ENCODE measurements around the gene CDCA4.
A peak's percentile ranks its signal among the peaks of the same experiment; 100 is the strongest.

CDCA4 gene

GRCh38 chr14:104979758-104980610 lies 40.9 kb downstream of the CDCA4 start:
- WGBS (ENCODE audit: extremely low coverage, insufficient coverage, low lambda C conversion rate), result no CpG with 5 or more reads among the region's 19 CpGs

GRCh38 chr14:104978746-104979691 lies 41.9 kb downstream of the CDCA4 start:
- Histone ChIP-seq H3K36me3 (ENCODE audit: control insufficient read depth, insufficient read depth, low read length) (no peaks in the 10 kb centered on the region), H3K27ac (ENCODE audit: low read depth, low read length) (no peak overlapping the region), H3K4ac (ENCODE audit: low read depth, low read length) (no peak overlapping the region), H3K18ac (ENCODE audit: low read length) (no peak overlapping the region), H2AK5ac (ENCODE audit: low read length) (no peak overlapping the region), H3K4me3 (ENCODE audit: low read length) (no peak overlapping the region), H2BK5ac (ENCODE audit: low read length) (no peak overlapping the region), H3K4me2 (ENCODE audit: low read length) (peak overlapping the region; percentile 70), H3K9ac (ENCODE audit: low read length) (no peak overlapping the region), H3K56ac (ENCODE audit: low read length) (no peak overlapping the region), H3K79me1 (ENCODE audit: low read length) (no peaks in the 10 kb centered on the region), H3K79me2 (ENCODE audit: control insufficient read depth, insufficient read depth, low read length) (no peaks in the 10 kb centered on the region), H3K27me3 (ENCODE audit: insufficient read depth, low read length, poor library complexity) (no peaks in the 10 kb centered on the region), H2BK15ac (replicated peaks; ENCODE audit: low read depth) (no peak overlapping the region), H4K5ac (ENCODE audit: low read length) (no peak overlapping the region), H2BK120ac (ENCODE audit: low read depth, low read length) (no peak overlapping the region), H4K8ac (ENCODE audit: low read depth, low read length) (no peak overlapping the region), H3K4me1 (ENCODE audit: control insufficient read depth, low read depth, low read length) (no peaks in the 10 kb centered on the region), H3K23ac (ENCODE audit: low read length) (no peak overlapping the region)
- DNase-seq, result no peak
- no CpG with 5 or more reads among the region's 32 CpGs for WGBS (ENCODE audit: extremely low coverage, insufficient coverage, low lambda C conversion rate)

More at GRCh38 chr14:104979758-104980610, 40.9 kb downstream of the CDCA4 start:
- H4K8ac ChIP-seq (ENCODE audit: low read depth, low read length), result no peak overlapping the region
- no peak overlapping the region for H3K4me3 ChIP-seq (ENCODE audit: low read length)
- DNase-seq, result no peak
- H3K4me2 ChIP-seq (ENCODE audit: low read length), result no peak overlapping the region
- H3K56ac ChIP-seq (ENCODE audit: low read length), result no peak overlapping the region
- no peak overlapping the region for H3K27ac ChIP-seq (ENCODE audit: low read depth, low read length)
- H2BK5ac ChIP-seq (ENCODE audit: low read length), result no peak overlapping the region
- no peak overlapping the region for H4K5ac ChIP-seq (ENCODE audit: low read length)
- no peak overlapping the region for H2BK120ac ChIP-seq (ENCODE audit: low read depth, low read length)
- no peak overlapping the region for H3K18ac ChIP-seq (ENCODE audit: low read length)
- H2AK5ac ChIP-seq (ENCODE audit: low read length), result no peak overlapping the region
- no peak overlapping the region for H2BK15ac ChIP-seq (replicated peaks; ENCODE audit: low read depth)
- H3K79me1 ChIP-seq (ENCODE audit: low read length), result no peaks in the 10 kb centered on the region
- no peak overlapping the region for H3K23ac ChIP-seq (ENCODE audit: low read length)
- no peaks in the 10 kb centered on the region for H3K36me3 ChIP-seq (ENCODE audit: control insufficient read depth, insufficient read depth, low read length)
- H3K79me2 ChIP-seq (ENCODE audit: control insufficient read depth, insufficient read depth, low read length), result no peaks in the 10 kb centered on the region
- no peak overlapping the region for H3K4ac ChIP-seq (ENCODE audit: low read depth, low read length)
- no peaks in the 10 kb centered on the region for H3K4me1 ChIP-seq (ENCODE audit: control insufficient read depth, low read depth, low read length)
- H3K27me3 ChIP-seq (ENCODE audit: insufficient read depth, low read length, poor library complexity), result no peaks in the 10 kb centered on the region
- no peak overlapping the region for H3K9ac ChIP-seq (ENCODE audit: low read length)

- Histone ChIP-seq H3K4me2 (ENCODE audit: low read length) (peak within 1 kb of the TSS; percentile 75), H4K8ac (ENCODE audit: low read depth, low read length) (no peak within 1 kb of the TSS), H2BK120ac (ENCODE audit: low read depth, low read length) (no peak within 1 kb of the TSS), H3K79me2 (ENCODE audit: control insufficient read depth, insufficient read depth, low read length) (no peaks in the 10 kb centered on the region), H3K4me1 (ENCODE audit: control insufficient read depth, low read depth, low read length) (no peaks in the 10 kb centered on the region), H4K5ac (ENCODE audit: low read length) (no peak within 1 kb of the TSS), H3K36me3 (ENCODE audit: control insufficient read depth, insufficient read depth, low read length) (no peaks in the 10 kb centered on the region), H3K4me3 (ENCODE audit: low read length) (no peak within 1 kb of the TSS), H3K27me3 (ENCODE audit: insufficient read depth, low read length, poor library complexity) (no peaks in the 10 kb centered on the region), H3K79me1 (ENCODE audit: low read length) (no peaks in the 10 kb centered on the region), H3K23ac (ENCODE audit: low read length) (peak within 1 kb of the TSS; percentile 45), H3K18ac (ENCODE audit: low read length) (no peak within 1 kb of the TSS), H3K9ac (ENCODE audit: low read length) (peak within 1 kb of the TSS; percentile 58), H2BK15ac (replicated peaks; ENCODE audit: low read depth) (no peak within 1 kb of the TSS), H2AK5ac (ENCODE audit: low read length) (no peak within 1 kb of the TSS), H3K27ac (ENCODE audit: low read depth, low read length) (no peak within 1 kb of the TSS), H3K4ac (ENCODE audit: low read depth, low read length) (no peak within 1 kb of the TSS), H2BK5ac (ENCODE audit: low read length) (no peak within 1 kb of the TSS), H3K56ac (ENCODE audit: low read length) (peak within 1 kb of the TSS; percentile 73)
- no CpG with 5 or more reads among the region's 111 CpGs for WGBS (ENCODE audit: extremely low coverage, insufficient coverage, low lambda C conversion rate)
- DNase-seq, result peak; percentile 87
Observed at GRCh38 chr14:104977681-104978653, 42.9 kb downstream of the CDCA4 start, which contains the start of gene AHNAK2. AHNAK2 (minus strand) TSS chr14:104978374; CDS start chr14:104978237, 137 bp downstream.

GRCh38 chr14:104977008-104977680 lies 43.7 kb downstream of the CDCA4 start:
- H3K27me3 ChIP-seq (ENCODE audit: insufficient read depth, low read length, poor library complexity), result no peaks in the 10 kb centered on the region
- H3K9ac ChIP-seq (ENCODE audit: low read length), result no peak overlapping the region
- no peak overlapping the region for H3K4ac ChIP-seq (ENCODE audit: low read depth, low read length)
- no peak overlapping the region for H3K4me3 ChIP-seq (ENCODE audit: low read length)
- DNase-seq, result no peak
- no peak overlapping the region for H4K5ac ChIP-seq (ENCODE audit: low read length)
- no peaks in the 10 kb centered on the region for H3K79me2 ChIP-seq (ENCODE audit: control insufficient read depth, insufficient read depth, low read length)
- H3K27ac ChIP-seq (ENCODE audit: low read depth, low read length), result no peak overlapping the region
- no peak overlapping the region for H3K56ac ChIP-seq (ENCODE audit: low read length)
- H3K79me1 ChIP-seq (ENCODE audit: low read length), result no peaks in the 10 kb centered on the region
- H3K4me2 ChIP-seq (ENCODE audit: low read length), result no peak overlapping the region
- no peaks in the 10 kb centered on the region for H3K36me3 ChIP-seq (ENCODE audit: control insufficient read depth, insufficient read depth, low read length)
- WGBS (ENCODE audit: extremely low coverage, insufficient coverage, low lambda C conversion rate), result no CpG with 5 or more reads among the region's 11 CpGs
- no peak overlapping the region for H2BK120ac ChIP-seq (ENCODE audit: low read depth, low read length)
- no peak overlapping the region for H4K8ac ChIP-seq (ENCODE audit: low read depth, low read length)
- no peaks in the 10 kb centered on the region for H3K4me1 ChIP-seq (ENCODE audit: control insufficient read depth, low read depth, low read length)
- no peak overlapping the region for H3K18ac ChIP-seq (ENCODE audit: low read length)
- H2BK5ac ChIP-seq (ENCODE audit: low read length), result no peak overlapping the region
- H3K23ac ChIP-seq (ENCODE audit: low read length), result no peak overlapping the region
- no peak overlapping the region for H2AK5ac ChIP-seq (ENCODE audit: low read length)
- no peak overlapping the region for H2BK15ac ChIP-seq (replicated peaks; ENCODE audit: low read depth)
